ENCODE data around the gene KRT38.
"Not testable (repeated sequence)": the region's sequence is repeated elsewhere in the genome, so short reads cannot be mapped to it uniquely, and the experiment has no call there.

The KRT38 gene

GRCh38 chr17:41457676-41458075 is 16.9 kb upstream of the KRT38 start:
- DNase-seq, result peak; percentile 38

- DNase-seq, result no peak
Observed at GRCh38 chr17:41456204-41456603, 15.4 kb upstream of the KRT38 start.

- peak; percentile 27 for DNase-seq
Observed at GRCh38 chr17:41455236-41455635, 14.5 kb upstream of the KRT38 start.

GRCh38 chr17:41453066-41453465 is 12.3 kb upstream of the KRT38 start:
- no peak for DNase-seq

GRCh38 chr17:41452281-41452680 is 11.5 kb upstream of the KRT38 start:
- DNase-seq, result no peak

GRCh38 chr17:41451154-41451728 is 10.5 kb upstream of the KRT38 start:
- no peak for DNase-seq

- DNase-seq, result no peak
Observed at GRCh38 chr17:41449008-41449407, 8.2 kb upstream of the KRT38 start.

- no peak for DNase-seq
Observed at GRCh38 chr17:41448506-41448905, 7.7 kb upstream of the KRT38 start.

- DNase-seq, result no peak
Observed at GRCh38 chr17:41446806-41447205, 6.0 kb upstream of the KRT38 start.

GRCh38 chr17:41444640-41445039 is 3.9 kb upstream of the KRT38 start:
- DNase-seq, result no peak

- DNase-seq, result no peak
Observed at GRCh38 chr17:41444186-41444585, 3.4 kb upstream of the KRT38 start.

- DNase-seq, result no peak
Observed at GRCh38 chr17:41442739-41443138, 2.0 kb upstream of the KRT38 start.

GRCh38 chr17:41439375-41439774 is 1.4 kb downstream of the KRT38 start:
- no peak for DNase-seq

- DNase-seq, result no peak
Observed at GRCh38 chr17:41437769-41438168, 3.0 kb downstream of the KRT38 start.

GRCh38 chr17:41437254-41437653 is 3.5 kb downstream of the KRT38 start:
- DNase-seq, result no peak

GRCh38 chr17:41434415-41434814 is 6.4 kb downstream of the KRT38 start:
- DNase-seq, result no peak

GRCh38 chr17:41434005-41434404 is 6.8 kb downstream of the KRT38 start:
- no peak for DNase-seq

- DNase-seq, result no peak
Observed at GRCh38 chr17:41433586-41433985, 7.2 kb downstream of the KRT38 start.

GRCh38 chr17:41430376-41430775 is 10.4 kb downstream of the KRT38 start:
- DNase-seq, result not testable (repeated sequence)

GRCh38 chr17:41429667-41430066 is 11.1 kb downstream of the KRT38 start:
- no peak for DNase-seq

GRCh38 chr17:41428591-41429291 is 12.0 kb downstream of the KRT38 start:
- DNase-seq, result no peak

GRCh38 chr17:41424111-41424635 is 16.6 kb downstream of the KRT38 start, which contains the start of gene KRT37:
KRT37 (minus strand) TSS chr17:41424585; CDS start chr17:41424523, 62 bp downstream.
- DNase-seq, result no peak

- not testable (repeated sequence) for DNase-seq
Observed at GRCh38 chr17:41422586-41422985, 18.2 kb downstream of the KRT38 start.

GRCh38 chr17:41421617-41422016 is 19.2 kb downstream of the KRT38 start:
- DNase-seq, result no peak

- DNase-seq, result no peak
Observed at GRCh38 chr17:41421116-41421515, 19.7 kb downstream of the KRT38 start.
